ENCODE measurements around the gene PAQR7. TPM values are rescaled to one million over a fixed set of nuclear protein-coding genes. Genes with fewer than 3 reads are reported as not detected.

PAQR7 gene
- total RNA-seq, 1 experiment from 2014 or later, result 6.7 TPM

DNA sequence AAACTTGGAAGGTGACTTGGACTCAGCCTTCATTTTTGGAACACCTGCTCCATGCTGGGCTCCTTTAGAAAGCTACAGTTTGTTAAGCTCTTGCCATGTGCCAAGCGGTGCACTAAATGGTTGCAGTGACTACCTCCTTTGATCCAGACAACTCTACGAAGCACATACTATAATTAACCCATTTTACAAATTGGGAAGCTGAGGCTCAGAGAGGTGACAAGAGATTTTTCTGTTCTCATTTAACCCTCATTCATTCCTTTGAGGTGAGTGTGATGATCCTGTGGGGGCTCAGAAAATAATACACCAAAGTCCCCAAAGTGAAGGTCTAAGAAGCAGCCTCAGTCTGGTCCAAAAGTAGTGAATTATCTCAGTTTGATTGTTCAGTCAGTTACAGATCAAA lies 1.6 kb upstream of the PAQR7 start:
- Mint-ChIP-seq H3K27me3 (ENCODE audit: low read depth) (peaks cover 21% of the 10 kb centered on the region), H3K36me3 (no peaks in the 10 kb centered on the region), H3K9me3 (no peaks in the 10 kb centered on the region), H3K4me3 (no peak overlapping the region), H3K4me1 (peaks cover 12% of the 10 kb centered on the region), H3K27ac (no peak overlapping the region)
- no peak for ATAC-seq
- DNase-seq (ENCODE audit: low spot score), result no peak
- ChIA-PET CTCF (interaction anchor here (4.1 kb wide), 1 partner anchor 19 kb away, joined by 55 read pairs; no protein-coding TSS in a partner anchor), POLR2A (no interaction called here)
- TF ChIP-seq, protein P1, sequence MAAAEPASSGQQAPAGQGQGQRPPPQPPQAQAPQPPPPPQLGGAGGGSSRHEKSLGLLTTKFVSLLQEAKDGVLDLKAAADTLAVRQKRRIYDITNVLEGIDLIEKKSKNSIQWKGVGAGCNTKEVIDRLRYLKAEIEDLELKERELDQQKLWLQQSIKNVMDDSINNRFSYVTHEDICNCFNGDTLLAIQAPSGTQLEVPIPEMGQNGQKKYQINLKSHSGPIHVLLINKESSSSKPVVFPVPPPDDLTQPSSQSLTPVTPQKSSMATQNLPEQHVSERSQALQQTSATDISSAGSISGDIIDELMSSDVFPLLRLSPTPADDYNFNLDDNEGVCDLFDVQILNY (CRISPR knock-in tag; IDR thresholded peaks at IDR 0.05), result no peak
- no peak for TF ChIP-seq PREB (CRISPR knock-in tag; IDR thresholded peaks at IDR 0.05; ENCODE audit: borderline replicate concordance)
- no peak for TF ChIP-seq ZBTB43 (CRISPR knock-in tag; IDR thresholded peaks at IDR 0.05)
- TF ChIP-seq ARID4B (CRISPR knock-in tag; IDR thresholded peaks at IDR 0.05; ENCODE audit: borderline replicate concordance), result no peak
- TF ChIP-seq, protein P2, sequence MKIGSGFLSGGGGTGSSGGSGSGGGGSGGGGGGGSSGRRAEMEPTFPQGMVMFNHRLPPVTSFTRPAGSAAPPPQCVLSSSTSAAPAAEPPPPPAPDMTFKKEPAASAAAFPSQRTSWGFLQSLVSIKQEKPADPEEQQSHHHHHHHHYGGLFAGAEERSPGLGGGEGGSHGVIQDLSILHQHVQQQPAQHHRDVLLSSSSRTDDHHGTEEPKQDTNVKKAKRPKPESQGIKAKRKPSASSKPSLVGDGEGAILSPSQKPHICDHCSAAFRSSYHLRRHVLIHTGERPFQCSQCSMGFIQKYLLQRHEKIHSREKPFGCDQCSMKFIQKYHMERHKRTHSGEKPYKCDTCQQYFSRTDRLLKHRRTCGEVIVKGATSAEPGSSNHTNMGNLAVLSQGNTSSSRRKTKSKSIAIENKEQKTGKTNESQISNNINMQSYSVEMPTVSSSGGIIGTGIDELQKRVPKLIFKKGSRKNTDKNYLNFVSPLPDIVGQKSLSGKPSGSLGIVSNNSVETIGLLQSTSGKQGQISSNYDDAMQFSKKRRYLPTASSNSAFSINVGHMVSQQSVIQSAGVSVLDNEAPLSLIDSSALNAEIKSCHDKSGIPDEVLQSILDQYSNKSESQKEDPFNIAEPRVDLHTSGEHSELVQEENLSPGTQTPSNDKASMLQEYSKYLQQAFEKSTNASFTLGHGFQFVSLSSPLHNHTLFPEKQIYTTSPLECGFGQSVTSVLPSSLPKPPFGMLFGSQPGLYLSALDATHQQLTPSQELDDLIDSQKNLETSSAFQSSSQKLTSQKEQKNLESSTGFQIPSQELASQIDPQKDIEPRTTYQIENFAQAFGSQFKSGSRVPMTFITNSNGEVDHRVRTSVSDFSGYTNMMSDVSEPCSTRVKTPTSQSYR (CRISPR knock-in tag; IDR thresholded peaks at IDR 0.05), result no peak
- no peak for TF ChIP-seq NR3C1 (CRISPR knock-in tag; conservative IDR thresholded peaks at IDR 0.05; ENCODE audit: low read depth)
- no peak for TF ChIP-seq GABPB1 (CRISPR knock-in tag; IDR thresholded peaks at IDR 0.05)
- TF ChIP-seq CREB1 (CRISPR knock-in tag; IDR thresholded peaks at IDR 0.05), result no peak
- TF ChIP-seq CDX4 (CRISPR knock-in tag; IDR thresholded peaks at IDR 0.05; ENCODE audit: borderline replicate concordance), result no peak
- TF ChIP-seq USF2 (CRISPR knock-in tag; IDR thresholded peaks at IDR 0.05), result no peak
- no peak for TF ChIP-seq GTF2I (CRISPR knock-in tag; conservative IDR thresholded peaks at IDR 0.05)
- TF ChIP-seq ZNF396 (CRISPR knock-in tag; IDR thresholded peaks at IDR 0.05; ENCODE audit: borderline replicate concordance), result no peak
- TF ChIP-seq ZNF512 (CRISPR knock-in tag; IDR thresholded peaks at IDR 0.05; ENCODE audit: borderline replicate concordance), result no peak
- TF ChIP-seq, protein P3, sequence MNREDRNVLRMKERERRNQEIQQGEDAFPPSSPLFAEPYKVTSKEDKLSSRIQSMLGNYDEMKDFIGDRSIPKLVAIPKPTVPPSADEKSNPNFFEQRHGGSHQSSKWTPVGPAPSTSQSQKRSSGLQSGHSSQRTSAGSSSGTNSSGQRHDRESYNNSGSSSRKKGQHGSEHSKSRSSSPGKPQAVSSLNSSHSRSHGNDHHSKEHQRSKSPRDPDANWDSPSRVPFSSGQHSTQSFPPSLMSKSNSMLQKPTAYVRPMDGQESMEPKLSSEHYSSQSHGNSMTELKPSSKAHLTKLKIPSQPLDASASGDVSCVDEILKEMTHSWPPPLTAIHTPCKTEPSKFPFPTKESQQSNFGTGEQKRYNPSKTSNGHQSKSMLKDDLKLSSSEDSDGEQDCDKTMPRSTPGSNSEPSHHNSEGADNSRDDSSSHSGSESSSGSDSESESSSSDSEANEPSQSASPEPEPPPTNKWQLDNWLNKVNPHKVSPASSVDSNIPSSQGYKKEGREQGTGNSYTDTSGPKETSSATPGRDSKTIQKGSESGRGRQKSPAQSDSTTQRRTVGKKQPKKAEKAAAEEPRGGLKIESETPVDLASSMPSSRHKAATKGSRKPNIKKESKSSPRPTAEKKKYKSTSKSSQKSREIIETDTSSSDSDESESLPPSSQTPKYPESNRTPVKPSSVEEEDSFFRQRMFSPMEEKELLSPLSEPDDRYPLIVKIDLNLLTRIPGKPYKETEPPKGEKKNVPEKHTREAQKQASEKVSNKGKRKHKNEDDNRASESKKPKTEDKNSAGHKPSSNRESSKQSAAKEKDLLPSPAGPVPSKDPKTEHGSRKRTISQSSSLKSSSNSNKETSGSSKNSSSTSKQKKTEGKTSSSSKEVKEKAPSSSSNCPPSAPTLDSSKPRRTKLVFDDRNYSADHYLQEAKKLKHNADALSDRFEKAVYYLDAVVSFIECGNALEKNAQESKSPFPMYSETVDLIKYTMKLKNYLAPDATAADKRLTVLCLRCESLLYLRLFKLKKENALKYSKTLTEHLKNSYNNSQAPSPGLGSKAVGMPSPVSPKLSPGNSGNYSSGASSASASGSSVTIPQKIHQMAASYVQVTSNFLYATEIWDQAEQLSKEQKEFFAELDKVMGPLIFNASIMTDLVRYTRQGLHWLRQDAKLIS (CRISPR knock-in tag; IDR thresholded peaks at IDR 0.05; ENCODE audit: borderline replicate concordance), result no peak
- TF ChIP-seq JUN (CRISPR knock-in tag; IDR thresholded peaks at IDR 0.05), result no peak
- TF ChIP-seq NR2C2 (CRISPR knock-in tag; IDR thresholded peaks at IDR 0.05), result no peak
- no peak for TF ChIP-seq ZNF138 (CRISPR knock-in tag; conservative IDR thresholded peaks at IDR 0.05)
- TF ChIP-seq TP53 (CRISPR knock-in tag; IDR thresholded peaks at IDR 0.05), result no peak
- TF ChIP-seq ZNF416 (CRISPR knock-in tag; IDR thresholded peaks at IDR 0.05), result no peak

Measured in WTC11 (cell line).